ENCODE measurements around the gene SEC24A.
"Not testable (repeated sequence)": the region's sequence is repeated elsewhere in the genome, so short reads cannot be mapped to it uniquely, and the experiment has no call there.

SEC24A gene

GRCh38 chr5:134651531-134651930, 2.9 kb downstream of the SEC24A start:
- DNase-seq, result no peak

DNA sequence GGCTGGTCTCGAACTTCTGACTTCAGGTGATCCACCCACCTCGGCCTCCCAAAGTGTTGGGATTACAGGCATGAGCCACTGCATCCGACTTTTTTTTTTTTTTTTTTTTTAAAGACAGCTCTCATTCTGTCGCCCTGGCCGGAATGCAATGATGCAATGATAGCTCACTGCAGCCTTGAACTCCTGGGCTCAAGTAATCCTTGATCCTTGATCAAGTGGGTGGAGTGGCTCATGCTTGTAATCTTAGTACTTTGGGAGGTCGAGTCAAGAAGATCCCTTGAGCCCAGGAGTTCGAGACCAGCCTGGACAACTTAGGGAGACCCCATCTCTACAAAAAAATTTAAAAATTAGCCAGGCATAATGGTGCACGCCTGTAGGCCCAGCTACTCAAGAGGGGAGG, 8.1 kb downstream of the SEC24A start:
- DNase-seq, result no peak

- DNase-seq, result no peak
These were observed 10.9 kb downstream of the SEC24A start for GRCh38 chr5:134659456-134659855.

DNA sequence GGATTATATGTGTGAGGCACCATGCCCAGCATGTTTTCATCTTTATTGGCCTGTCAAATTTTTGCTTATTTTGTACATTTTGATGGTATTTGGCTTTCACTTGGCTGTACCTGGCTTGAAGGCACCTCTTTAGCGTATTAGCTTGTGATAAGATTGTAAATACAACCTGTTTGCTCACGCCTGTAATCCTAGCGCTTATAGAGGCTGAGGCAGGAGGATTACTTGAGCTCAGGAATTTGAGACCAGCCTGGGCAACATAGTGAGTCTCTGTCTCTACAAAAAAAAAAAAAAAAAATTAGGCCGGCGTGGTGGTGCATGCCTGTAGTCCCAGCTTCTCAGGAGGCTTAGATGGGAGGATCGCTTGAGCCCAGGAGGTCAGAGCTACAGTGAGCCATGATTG, 11.3 kb downstream of the SEC24A start:
- no peak for DNase-seq

- DNase-seq, result no peak
These were observed 14.4 kb downstream of the SEC24A start for GRCh38 chr5:134662971-134663370.

GRCh38 chr5:134664448-134664847, 15.9 kb downstream of the SEC24A start:
- no peak for DNase-seq

DNA sequence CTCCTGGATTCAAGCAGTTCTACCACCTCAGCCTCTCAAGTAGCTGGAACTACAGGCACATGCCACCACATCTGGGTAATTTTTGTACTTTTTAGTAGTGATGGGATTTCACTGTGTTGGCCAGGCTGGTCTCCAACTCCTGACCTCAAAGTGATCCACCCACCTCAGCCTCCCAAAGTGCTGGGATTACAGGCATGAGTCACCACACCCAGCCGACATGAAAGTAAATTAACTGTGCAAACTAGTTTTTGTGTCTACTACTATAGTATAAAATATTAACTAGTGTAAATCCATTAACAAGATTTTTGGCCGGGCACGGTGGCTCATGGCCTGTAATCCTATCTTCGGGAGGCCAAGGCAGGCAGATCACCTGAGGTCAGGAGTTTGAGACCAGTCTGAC, 25.0 kb downstream of the SEC24A start:
- DNase-seq, result not testable (repeated sequence)

- not testable (repeated sequence) for DNase-seq
These were observed 28.8 kb downstream of the SEC24A start for GRCh38 chr5:134677357-134677756.

- DNase-seq, result not testable (repeated sequence)
These were observed 41.6 kb downstream of the SEC24A start for GRCh38 chr5:134690144-134690543.

GRCh38 chr5:134692722-134693121, 44.1 kb downstream of the SEC24A start:
- no peak for DNase-seq

DNA sequence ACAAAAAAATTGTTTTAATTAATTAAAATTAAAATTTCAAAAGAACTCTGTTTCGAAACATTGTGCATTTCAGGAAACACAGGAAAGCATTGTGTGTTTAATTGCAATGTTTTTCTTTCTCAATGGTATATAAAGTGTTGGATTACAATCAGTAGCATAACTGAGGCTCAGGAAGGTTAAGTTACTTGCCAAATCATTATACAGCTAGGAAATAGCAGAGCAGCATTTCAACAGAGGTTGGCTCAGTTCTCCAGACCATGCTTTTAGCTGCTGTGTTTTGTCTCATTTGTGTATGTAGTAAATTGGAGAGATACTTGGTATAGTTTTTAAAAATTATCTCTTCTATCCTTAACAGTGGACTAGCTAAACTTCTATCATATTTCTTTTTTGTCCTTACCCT, 59.7 kb downstream of the SEC24A start:
- no peak for DNase-seq

DNA sequence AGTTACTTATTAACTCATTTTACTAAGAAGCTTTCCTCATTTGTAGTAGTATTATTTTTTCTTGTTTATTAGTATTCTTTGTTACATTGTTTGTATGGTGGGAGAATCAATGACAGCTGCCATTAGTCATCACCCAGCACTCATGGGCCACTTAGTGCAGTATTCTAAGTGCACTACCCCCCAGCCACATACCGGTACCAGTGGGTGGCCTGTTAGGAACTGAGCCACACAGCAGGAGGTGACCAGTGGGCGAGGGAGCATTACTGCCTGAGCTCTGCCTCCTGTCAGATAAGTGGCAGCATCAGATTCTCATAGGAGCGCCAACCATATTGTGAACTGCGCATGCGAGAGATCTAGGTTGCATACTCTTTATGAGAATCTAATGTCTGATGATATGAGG, 65.5 kb downstream of the SEC24A start:
- no peak for DNase-seq

- DNase-seq, result no peak
These were observed 66.0 kb downstream of the SEC24A start for GRCh38 chr5:134714541-134714940.

DNA sequence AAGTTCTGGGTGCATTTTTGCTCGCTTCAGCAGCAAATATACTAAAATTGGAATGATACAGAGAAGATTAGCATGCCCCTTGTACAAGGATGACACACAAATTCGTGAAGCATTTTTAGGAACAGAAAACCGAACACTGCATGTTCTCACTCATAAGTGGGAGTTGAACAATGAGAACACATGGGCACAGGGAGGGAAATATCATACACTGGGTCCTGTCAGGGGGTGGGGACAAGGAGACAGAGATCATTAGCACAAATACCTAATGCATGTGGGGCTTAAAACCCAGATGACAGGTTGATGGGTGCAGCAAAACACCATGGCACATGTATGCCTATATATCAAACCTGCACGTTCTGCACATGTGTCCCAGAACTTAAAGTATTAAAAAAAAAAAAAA, 66.9 kb downstream of the SEC24A start:
- DNase-seq, result not testable (repeated sequence)

GRCh38 chr5:134724872-134725271, 76.3 kb downstream of the SEC24A start:
- no peak for DNase-seq

- no peak for DNase-seq
These were observed 84.2 kb downstream of the SEC24A start for GRCh38 chr5:134732819-134733218.

DNA sequence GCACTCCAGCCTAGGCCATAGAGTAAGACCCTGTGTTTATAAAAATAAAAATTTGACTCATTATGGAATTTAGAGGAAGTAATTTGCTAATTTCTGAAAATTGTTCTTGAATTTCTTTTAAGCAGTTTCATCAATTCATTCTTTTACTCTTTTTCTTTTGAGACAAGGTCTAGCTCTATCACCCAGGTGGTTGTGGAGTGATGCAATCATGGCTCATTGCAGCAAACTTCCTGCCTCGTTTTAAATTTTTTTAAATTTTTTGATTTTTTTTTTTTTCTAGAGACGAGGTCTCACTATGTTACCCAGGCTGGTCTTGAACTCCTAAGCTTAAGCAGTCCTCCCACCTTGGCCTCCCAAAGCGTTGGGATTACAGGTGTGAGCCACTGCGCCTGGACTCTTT, 86.7 kb downstream of the SEC24A start:
- no peak for DNase-seq

DNA sequence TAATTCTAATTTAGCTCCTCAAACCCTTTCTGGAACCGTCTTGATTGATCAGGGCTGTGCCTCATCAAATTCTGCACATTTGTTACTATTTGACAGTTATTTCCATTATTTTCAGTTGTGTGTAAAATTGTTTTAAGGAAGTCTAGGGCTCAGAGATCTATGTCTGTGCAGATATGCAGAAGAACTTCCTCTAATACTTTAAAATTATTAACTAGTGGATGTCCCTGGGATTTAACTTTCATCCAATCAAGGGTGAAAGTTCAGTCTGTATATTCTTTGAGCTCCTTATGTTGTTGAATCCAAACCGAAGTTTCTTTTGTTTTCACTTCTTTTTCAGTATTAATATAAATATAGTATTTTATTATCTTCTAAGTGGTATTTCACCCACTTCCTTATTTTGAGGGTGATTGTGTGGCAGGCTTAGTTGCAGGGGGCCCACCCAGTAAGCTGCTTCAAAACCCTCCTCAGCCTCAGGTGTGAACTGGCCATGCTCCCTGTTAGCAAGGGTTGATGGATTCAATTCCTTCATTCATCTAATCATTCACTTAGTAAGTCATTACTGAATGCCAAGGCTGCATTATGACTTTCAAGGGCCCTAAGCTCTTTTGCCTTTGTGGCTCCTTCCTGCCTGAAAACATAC, 87.7 kb downstream of the SEC24A start:
- DNase-seq, result no peak

GRCh38 chr5:134738133-134738962, 89.8 kb downstream of the SEC24A start, which contains the start of gene CAMLG:
CAMLG (plus strand) TSS chr5:134738548; CDS start chr5:134738621, 73 bp downstream.
- peak; percentile 98 for DNase-seq

DNA sequence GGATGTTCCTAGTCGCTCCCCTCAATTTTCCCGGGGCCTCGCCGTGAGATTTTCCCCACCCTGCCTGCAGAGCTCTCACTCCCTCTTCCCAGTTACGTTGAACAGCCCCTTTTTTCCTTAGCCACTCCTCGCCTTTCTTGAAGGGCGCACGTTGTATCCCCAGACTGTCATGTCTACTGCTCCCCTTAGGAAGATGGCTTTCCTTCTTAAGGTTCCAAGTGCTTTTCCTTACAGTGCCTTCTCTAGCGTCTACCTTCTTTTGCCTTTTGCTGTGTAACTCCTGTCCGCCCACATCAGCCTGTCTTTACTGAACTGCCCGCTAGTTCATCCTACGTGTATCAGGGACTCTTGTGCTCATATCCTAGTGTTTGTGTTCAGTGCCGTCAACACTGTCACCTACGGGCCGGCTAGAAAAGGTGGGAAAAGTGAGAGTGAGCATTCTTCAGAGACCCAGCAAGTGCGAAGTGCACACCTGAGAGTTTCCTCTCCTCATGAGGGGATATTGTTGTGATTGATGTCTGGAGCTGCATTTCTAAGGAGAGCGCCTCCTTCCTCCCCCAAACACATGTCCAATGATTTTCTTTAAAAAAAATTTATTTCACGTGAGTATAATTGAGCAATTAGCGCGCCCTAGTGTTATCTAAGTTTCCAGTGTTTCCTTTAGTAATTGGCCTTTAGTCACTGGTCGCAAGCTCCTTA, 90.5 kb downstream of the SEC24A start:
- peak; percentile 24 for DNase-seq

- no peak for DNase-seq
These were observed 92.5 kb downstream of the SEC24A start for GRCh38 chr5:134741052-134741451.

GRCh38 chr5:134742134-134742533, 93.5 kb downstream of the SEC24A start:
- no peak for DNase-seq

GRCh38 chr5:134749415-134749814, 100.8 kb downstream of the SEC24A start:
- no peak for DNase-seq

GRCh38 chr5:134758176-134758503, 109.6 kb downstream of the SEC24A start:
- DNase-seq, result no peak
